DOHH2 (cell line): ENCODE data around the gene SCNN1A.

Experiments
- H3F3A ChIP-seq: fragments of 200-600 bp; sonication (generic), shearing (Covaris generic); 2 replicates; pipeline ENCODE4 v1.6.0; 2016; ENCODE audit warnings: antibody characterized with exemption, mild to moderate bottlenecking; ENCODE audit not compliant: control insufficient read depth, insufficient read depth
- H3K27ac ChIP-seq: fragments of 200-600 bp; sonication (generic); 2 replicates; pipeline ENCODE4 v1.5.1; 2014; ENCODE audit warnings: low read depth, mild to moderate bottlenecking, low read length, moderate library complexity
- H3K27me3 ChIP-seq: fragments of 200-600 bp; sonication (generic); 2 replicates; pipeline ENCODE4 v1.6.1; 2014; ENCODE audit warnings: mild to moderate bottlenecking, low read length, mixed read lengths; ENCODE audit not compliant: control insufficient read depth
- H3K36me3 ChIP-seq: fragments of 200-600 bp; sonication (generic); 2 replicates; pipeline ENCODE4 v1.6.1; 2014; ENCODE audit warnings: mild to moderate bottlenecking, low read length, moderate library complexity, mixed read lengths; ENCODE audit not compliant: control insufficient read depth
- H3K4me1 ChIP-seq: fragments of 200-600 bp; sonication (generic); 2 replicates; pipeline ENCODE4 v1.6.1; 2014; ENCODE audit warnings: mild to moderate bottlenecking, low read length, mixed read lengths; ENCODE audit not compliant: control insufficient read depth
- H3K4me2 ChIP-seq: fragments of 200-600 bp; sonication (generic); 2 replicates; pipeline ENCODE4 v1.6.0; 2014; ENCODE audit warnings: mild to moderate bottlenecking, low read length, moderate library complexity
- H3K4me3 ChIP-seq: fragments of 200-600 bp; sonication (generic); 2 replicates; pipeline ENCODE4 v1.5.1; 2014; ENCODE audit warnings: mild to moderate bottlenecking, low read length, mixed read lengths
- H3K79me2 ChIP-seq: fragments of 200-600 bp; sonication (generic); 2 replicates; pipeline ENCODE4 v1.6.1; 2014; ENCODE audit warnings: mild to moderate bottlenecking, low read length, mixed read lengths; ENCODE audit not compliant: control insufficient read depth
- H3K9me2 ChIP-seq: fragments of 200-600 bp; sonication (generic); replicated peaks from 2 replicates; pipeline ENCODE4 v1.6.1; 2014; ENCODE audit warnings: mild to moderate bottlenecking, low read length, mixed read lengths; ENCODE audit not compliant: control insufficient read depth
- H3K9me3 ChIP-seq: fragments of 200-600 bp; sonication (generic); 2 replicates; pipeline ENCODE4 v1.6.1; 2014; ENCODE audit warnings: antibody characterized with exemption, low read length, mixed read lengths; ENCODE audit not compliant: control insufficient read depth, insufficient read depth
- H4K20me1 ChIP-seq: fragments of 200-600 bp; sonication (generic); 2 replicates; pipeline ENCODE4 v1.6.0; 2014; ENCODE audit warnings: low read depth, mild to moderate bottlenecking, antibody characterized with exemption, low read length, moderate library complexity; ENCODE audit not compliant: control insufficient read depth, insufficient read depth
- CTCF ChIP-seq: fragments of 200-600 bp; sonication (generic); IDR thresholded peaks from one replicate; pipeline ENCODE4 v1.5.1; 2014; ENCODE audit warnings: antibody characterized with exemption, mild to moderate bottlenecking, low read depth, low read length; ENCODE audit not compliant: poor library complexity, severe bottlenecking
- EZH2phosphoT487 ChIP-seq: fragments of 200-600 bp; sonication (generic); IDR thresholded peaks from 2 replicates; pipeline ENCODE4 v1.6.1; 2017; ENCODE audit warnings: borderline replicate concordance, mild to moderate bottlenecking, antibody characterized with exemption, low read length, moderate library complexity, mixed read lengths

SCNN1A gene

GRCh38 chr12:6394398-6394797 lies 19.0 kb upstream of the SCNN1A start:
- Histone ChIP-seq H3K36me3 (no peaks in the 10 kb centered on the region), H3K27me3 (0 out of 2 replicates have a peak, but pooled peaks cover 5% of the 10 kb centered on the region), H4K20me1 (no peaks in the 10 kb centered on the region), H3K4me2 (no peak overlapping the region), H3K4me3 (no peak overlapping the region), H3F3A (no peaks in the 10 kb centered on the region), H3K27ac (no peak overlapping the region), H3K79me2 (no peaks in the 10 kb centered on the region), H3K9me2 (no peaks in the 10 kb centered on the region), H3K4me1 (no peaks in the 10 kb centered on the region), H3K9me3 (no peaks in the 10 kb centered on the region)
- TF ChIP-seq EZH2phosphoT487: no peak
- no peak for TF ChIP-seq CTCF

GRCh38 chr12:6393109-6393508 lies 17.7 kb upstream of the SCNN1A start:
- Histone ChIP-seq H3K27ac (no peak overlapping the region), H3K9me2 (no peaks in the 10 kb centered on the region), H3K9me3 (no peaks in the 10 kb centered on the region), H3K4me1 (no peaks in the 10 kb centered on the region), H4K20me1 (no peaks in the 10 kb centered on the region), H3K27me3 (peaks cover 10% of the 10 kb centered on the region; the same call in 1 of the 2 replicates), H3K4me2 (no peak overlapping the region), H3K4me3 (no peak overlapping the region), H3K36me3 (no peaks in the 10 kb centered on the region), H3K79me2 (no peaks in the 10 kb centered on the region), H3F3A (no peaks in the 10 kb centered on the region)
- TF ChIP-seq CTCF: no peak
- TF ChIP-seq EZH2phosphoT487: no peak

GRCh38 chr12:6392504-6392903 lies 17.1 kb upstream of the SCNN1A start:
- Histone ChIP-seq H3K27ac (no peak overlapping the region), H3K4me3 (no peak overlapping the region), H3F3A (no peaks in the 10 kb centered on the region), H4K20me1 (no peaks in the 10 kb centered on the region), H3K9me2 (no peaks in the 10 kb centered on the region), H3K27me3 (peaks cover 16% of the 10 kb centered on the region), H3K79me2 (no peaks in the 10 kb centered on the region), H3K36me3 (no peaks in the 10 kb centered on the region), H3K4me2 (no peak overlapping the region), H3K9me3 (no peaks in the 10 kb centered on the region), H3K4me1 (no peaks in the 10 kb centered on the region)
- no peak for TF ChIP-seq CTCF
- TF ChIP-seq EZH2phosphoT487: no peak

GRCh38 chr12:6391013-6391412 lies 15.7 kb upstream of the SCNN1A start:
- Histone ChIP-seq H3K9me2 (no peaks in the 10 kb centered on the region), H3K4me1 (no peaks in the 10 kb centered on the region), H3K36me3 (no peaks in the 10 kb centered on the region), H3F3A (no peaks in the 10 kb centered on the region), H3K9me3 (no peaks in the 10 kb centered on the region), H4K20me1 (no peaks in the 10 kb centered on the region), H3K79me2 (no peaks in the 10 kb centered on the region), H3K4me2 (no peak overlapping the region), H3K4me3 (no peak overlapping the region), H3K27me3 (peaks cover 15% of the 10 kb centered on the region), H3K27ac (no peak overlapping the region)
- TF ChIP-seq EZH2phosphoT487: no peak
- no peak for TF ChIP-seq CTCF
